ENCODE data around the gene SACM1L. TPM values are rescaled to one million over a fixed set of nuclear protein-coding genes. Genes with fewer than 3 reads are reported as not detected.

SACM1L gene
- total and polyA plus RNA-seq, 2 donors (not counting 3 experiments of a cell fraction or from before 2014, with no cell fraction given), result 11.9 to 39.9 TPM

- no peak overlapping the region for H3K4me2 ChIP-seq (ENCODE audit: insufficient read depth, low read length)
- FAIRE-seq (no peak), DNase-seq (ENCODE audit: low read depth, low spot score) (no peak)
- no peak for TF ChIP-seq POLR2AphosphoS5 (IDR thresholded peaks at IDR 0.05; ENCODE audit: insufficient read depth, low read depth, low read length)
- no peak for TF ChIP-seq POLR2A (IDR thresholded peaks at IDR 0.05; ENCODE audit: low read depth, low read length)
- no peak for TF ChIP-seq CTCF (IDR thresholded peaks at IDR 0.05; ENCODE audit: extremely low read depth in 1 of 2, insufficient read depth in 1 of 2, low read depth in 1 of 2, low read length in 2 of 2)
- TF ChIP-seq JUN (IDR thresholded peaks at IDR 0.05; ENCODE audit: borderline replicate concordance, insufficient read depth, insufficient read length, low read depth), result no peak
- no peak for TF ChIP-seq EZH2 (IDR thresholded peaks at IDR 0.05; ENCODE audit: borderline replicate concordance, low read depth, low read length, severe bottlenecking)
- TF ChIP-seq GATA2 (IDR thresholded peaks at IDR 0.05; ENCODE audit: insufficient read depth, insufficient read length, low read depth, low read length), result no peak
- no peak for TF ChIP-seq MYC (IDR thresholded peaks at IDR 0.05; ENCODE audit: low read depth, low read length)
- TF ChIP-seq MAX (IDR thresholded peaks at IDR 0.05; ENCODE audit: insufficient read depth, insufficient read length), result no peak
- no peak for TF ChIP-seq FOS (IDR thresholded peaks at IDR 0.05; ENCODE audit: borderline replicate concordance, insufficient read depth, low read length)
- H3K36me3 ChIP-seq (ENCODE audit: control insufficient read depth in 2 of 2, extremely low read depth in 1 of 2, insufficient read depth in 2 of 2, low read length in 2 of 2), result no peaks in the 10 kb centered on the region
- H2AFZ ChIP-seq (ENCODE audit: low read depth, low read length), result no peak overlapping the region
- no peaks in the 10 kb centered on the region for H3K4me1 ChIP-seq (ENCODE audit: control insufficient read depth, extremely low read depth, insufficient read depth, low read length)
- dilution Hi-C loops (cut with MboI; ENCODE audit: extremely low pct_ligation_motif_present, low sequenced_read_pairs), result no loop called here
- H3K9me1 ChIP-seq (replicated peaks; ENCODE audit: control insufficient read depth, extremely low read depth, insufficient read depth, low read length), result no peaks in the 10 kb centered on the region
- no peaks in the 10 kb centered on the region for H3K9me3 ChIP-seq (replicated peaks; ENCODE audit: control insufficient read depth, insufficient read depth, low read length)
- no peak overlapping the region for H3K27ac ChIP-seq (ENCODE audit: insufficient read depth, low read depth, low read length)
- no peak overlapping the region for H3K4me3 ChIP-seq (replicated peaks in 1 of 3; ENCODE audit: insufficient read depth in 1 of 3, low read depth in 1 of 3, low read length in 3 of 3)
- POLR2A ChIA-PET, result no interaction called here
- no TSS peak for BruUV-seq (replicated peaks)
- no peaks in the 10 kb centered on the region for H3K79me2 ChIP-seq (ENCODE audit: control insufficient read depth, insufficient read depth, low read length)
- CTCF ChIA-PET, result interaction anchor here (1.5 to 2.3 kb wide), 2 partner anchors 13 to 30 kb away, joined by 3 to 7 read pairs; no protein-coding TSS in a partner anchor
- H3K27me3 ChIP-seq (ENCODE audit: control insufficient read depth in 2 of 2, insufficient read depth in 2 of 2, low read length in 2 of 2), result peaks cover 26 to 35% of the 10 kb centered on the region in 2 experiments
- no peaks in the 10 kb centered on the region for H4K20me1 ChIP-seq (replicated peaks; ENCODE audit: control insufficient read depth, extremely low read depth, insufficient read depth, low read length)
- H3K9ac ChIP-seq (replicated peaks; ENCODE audit: extremely low read depth, insufficient read depth, low read length), result no peak overlapping the region
- intact Hi-C loops (cut with micrococcal nuclease), result no loop called here
These were observed 101.4 kb downstream of the SACM1L start for GRCh38 chr3:45790596-45790995.

All from endothelial cell of umbilical vein (primary cell).